Lung (tissue), 12 donors: ENCODE data around the gene AFG1L. TPM values are rescaled to one million over a fixed set of nuclear protein-coding genes. Genes with fewer than 3 reads are reported as not detected.
"Not testable (repeated sequence)": the region's sequence is repeated elsewhere in the genome, so short reads cannot be mapped to it uniquely, and the experiment has no call there.

ENCODE experiments used
- ATAC-seq: fragments of 200-7000 bp; cut with Tn5 transposase; one replicate; pipeline ENCODE4 v1.9.1; 2020; ENCODE audit warnings: moderate number of reproducible peaks; ENCODE audit not compliant: insufficient read depth, low FRiP score
- DNase-seq, 3 donors: peaks; one replicate each; pipeline ENCODE4 v3.0.0-alpha.2; 2013 to 2017
- H3K27ac ChIP-seq, 2 donors: one replicate each; pipeline ENCODE4 v1.5.1; 2013; ENCODE audit warnings: mild to moderate bottlenecking in 2 of 2, moderate library complexity in 2 of 2, control low read depth in 1 of 2, inconsistent platforms in 1 of 2, low read depth in 1 of 2, low read length in 1 of 2
- H3K27me3 ChIP-seq, 3 donors: one replicate each; pipeline ENCODE4 v1.5.1; 2013; ENCODE audit warnings: low read length in 2 of 3; ENCODE audit not compliant: control insufficient read depth in 3 of 3, insufficient read depth in 3 of 3
- H3K36me3 ChIP-seq, 4 donors: one replicate each; pipeline ENCODE4 v1.5.1; 2013; ENCODE audit warnings: low read length in 4 of 4, mild to moderate bottlenecking in 1 of 4, moderate library complexity in 1 of 4; ENCODE audit not compliant: control insufficient read depth in 4 of 4, insufficient read depth in 4 of 4
- H3K4me1 ChIP-seq, 5 donors: one replicate each; pipeline ENCODE4 v1.5.1; 2013; ENCODE audit warnings: low read length in 5 of 5, mild to moderate bottlenecking in 2 of 5, moderate library complexity in 1 of 5; ENCODE audit not compliant: control insufficient read depth in 5 of 5, insufficient read depth in 5 of 5
- H3K4me3 ChIP-seq: one replicate; pipeline ENCODE4 v1.5.1; 2013; ENCODE audit warnings: mild to moderate bottlenecking, control low read depth, moderate library complexity
- H3K9ac ChIP-seq, 2 donors: one replicate each; pipeline ENCODE4 v1.5.1; 2013; ENCODE audit warnings: low read length in 2 of 2, control low read depth in 1 of 2; ENCODE audit not compliant: insufficient read depth in 1 of 2
- H3K9me3 ChIP-seq, 4 donors: one replicate each; pipeline ENCODE4 v1.5.1; 2013; ENCODE audit warnings: low read length in 3 of 4, mild to moderate bottlenecking in 1 of 4, moderate library complexity in 1 of 4; ENCODE audit not compliant: control insufficient read depth in 4 of 4, insufficient read depth in 3 of 4
- CTCF ChIP-seq: IDR thresholded peaks from 2 replicates; pipeline ENCODE4 v1.5.1; 2012; ENCODE audit warnings: mild to moderate bottlenecking; ENCODE audit errors: control extremely low read depth, extremely low read depth
- WGBS, 2 donors: extraction: QIAGEN DNeasy Blood & Tissue Kit; methylation state at CpG; one replicate each; pipeline ENCODE4 v1.1.7; 2013; 5-methylcytosine and 5-hydroxymethylcytosine counted together
- polyA plus RNA-seq, 2 donors: library from polyadenylated mRNA; stranded (reverse); fragments of 200-250 nt; gene quantifications; one replicate each; pipeline ENCODE4 v1.2.1, GENCODE V29; 2013
- total RNA-seq, 2 donors: library from RNA; depleted of rRNA in 1 of 2; stranded (reverse); fragments of >200 nt in 1 of 2; gene quantifications; one replicate each; pipeline ENCODE4 v1.2.1, GENCODE V29; 2014 to 2021
- donor health status: control.
- donor health status: control.
- donor health status: Bipolar disorder and iron deficiency.
- donor health status: healthy.
- donor health status: DM: yes; HTN: yes; CAD: no.

The AFG1L gene
- total and polyA plus RNA-seq, 4 donors, result 2.0 to 9.5 (median 5.5) TPM

GRCh38 chr6:108448481-108448880, 153.6 kb downstream of the AFG1L start:
- 80 to 92% methylated on average over 1 of the region's 1 CpG for WGBS, 2 donors
- Histone ChIP-seq H3K27ac (no peak overlapping the region), H3K9ac (no peak overlapping the region), H3K27me3 (no peaks in the 10 kb centered on the region), H3K4me3 (no peak overlapping the region), H3K36me3 (no peaks in the 10 kb centered on the region), H3K9me3 (no peaks in the 10 kb centered on the region), H3K4me1 (peaks cover 0 to 5% (median 0%) of the 10 kb centered on the region in 5 donors)
- no peak for TF ChIP-seq CTCF
- DNase-seq (no peak), ATAC-seq (no peak)

DNA sequence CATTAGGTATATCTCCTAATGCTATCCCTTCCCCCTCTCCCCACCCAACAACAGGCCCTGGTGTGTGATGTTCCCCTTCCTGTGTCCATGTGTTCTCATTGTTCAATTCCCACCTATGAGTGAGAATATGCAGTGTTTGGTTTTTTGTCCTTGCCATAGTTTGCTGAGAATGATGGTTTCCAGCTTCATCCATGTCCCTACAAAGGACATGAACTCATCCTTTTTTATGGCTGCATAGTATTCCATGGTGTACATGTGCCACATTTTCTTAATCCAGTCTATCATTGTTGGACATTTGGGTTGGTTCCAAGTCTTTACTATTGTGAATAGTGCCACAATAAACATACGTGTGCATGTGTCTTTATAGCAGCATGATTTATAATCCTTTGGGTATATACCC, 154.9 kb downstream of the AFG1L start:
- H3K4me1 ChIP-seq, H3K36me3 ChIP-seq, H3K9me3 ChIP-seq, H3K27ac ChIP-seq, ATAC-seq, H3K4me3 ChIP-seq, H3K27me3 ChIP-seq, H3K9ac ChIP-seq, DNase-seq: not testable (repeated sequence)
- no CpG with 5 or more reads among the region's 1 CpG for WGBS, 2 donors

DNA sequence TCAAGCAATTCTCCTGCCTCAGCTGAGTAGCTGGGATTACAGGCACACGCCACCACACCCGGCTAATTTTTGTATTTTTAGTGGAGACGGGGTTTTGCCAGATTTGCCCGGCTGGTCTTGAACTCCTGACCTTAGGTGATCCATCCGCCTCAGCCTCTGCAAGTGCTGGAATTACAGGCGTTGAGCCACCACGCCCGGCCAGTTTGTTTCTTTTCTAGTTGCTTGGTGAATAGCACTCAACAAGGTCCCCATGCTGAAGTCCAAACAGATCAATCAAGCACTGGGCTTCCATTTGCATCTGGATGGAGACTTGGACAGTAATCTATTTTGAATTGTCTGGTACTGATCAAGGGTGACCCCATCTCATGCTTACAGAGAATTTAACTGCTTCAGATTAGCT, 157.0 kb downstream of the AFG1L start:
- ATAC-seq (no peak), DNase-seq (no peak)
- no peak for TF ChIP-seq CTCF
- Histone ChIP-seq H3K9me3 (no peaks in the 10 kb centered on the region), H3K27me3 (no peaks in the 10 kb centered on the region), H3K4me3 (no peak overlapping the region), H3K36me3 (no peaks in the 10 kb centered on the region), H3K9ac (no peak overlapping the region), H3K27ac (no peak overlapping the region), H3K4me1 (peaks cover 0 to 5% (median 0%) of the 10 kb centered on the region in 5 donors)
- WGBS, 2 donors, result 94 to 96% methylated on average over 8 of the region's 8 CpGs

- H3K27me3 ChIP-seq, result no peaks in the 10 kb centered on the region
- no peak overlapping the region for H3K9ac ChIP-seq
- no peaks in the 10 kb centered on the region for H3K9me3 ChIP-seq
- H3K27ac ChIP-seq, result no peak overlapping the region
- no peak for ATAC-seq
- 69 to 79% methylated on average over 4 of the region's 4 CpGs for WGBS, 2 donors
- no peak for TF ChIP-seq CTCF
- DNase-seq, result peak in 1 of 3 donors; percentile 49
- peaks cover 0 to 5% (median 0%) of the 10 kb centered on the region in 5 donors for H3K4me1 ChIP-seq
- no peak overlapping the region for H3K4me3 ChIP-seq
- no peaks in the 10 kb centered on the region for H3K36me3 ChIP-seq
Observed at GRCh38 chr6:108452711-108453195, 157.9 kb downstream of the AFG1L start.
